Stimulated activated CD4-positive, alpha-beta T cell treated with anti-CD3 and anti-CD28 coated beads, Interleukin-4, amount 100 ng/mL, for 24 hours (primary cell): ENCODE measurements around the gene NGFR.
"Not testable (repeated sequence)": the region's sequence is repeated elsewhere in the genome, so short reads cannot be mapped to it uniquely, and the experiment has no call there.

Experiments used
- DNase-seq: peaks from one replicate; pipeline ENCODE4 v3.0.0-alpha.2; 2020

Gene NGFR

GRCh38 chr17:49497148-49498028 lies 2.3 kb downstream of the NGFR start:
- peak; percentile 9 for DNase-seq

GRCh38 chr17:49498029-49498615 lies 3.0 kb downstream of the NGFR start:
- DNase-seq, result no peak

- no peak for DNase-seq
Observed at GRCh38 chr17:49501496-49501895, 6.4 kb downstream of the NGFR start.

GRCh38 chr17:49502254-49502653 lies 7.2 kb downstream of the NGFR start:
- no peak for DNase-seq

- DNase-seq, result not testable (repeated sequence)
Observed at GRCh38 chr17:49502680-49503079, 7.6 kb downstream of the NGFR start.

GRCh38 chr17:49504369-49504768 lies 9.3 kb downstream of the NGFR start:
- DNase-seq, result no peak

GRCh38 chr17:49505854-49506253 lies 10.8 kb downstream of the NGFR start:
- no peak for DNase-seq

- no peak for DNase-seq
Observed at GRCh38 chr17:49506282-49506681, 11.2 kb downstream of the NGFR start.

- no peak for DNase-seq
Observed at GRCh38 chr17:49508061-49508865, 13.2 kb downstream of the NGFR start.

- no peak for DNase-seq
Observed at GRCh38 chr17:49508866-49509587, 13.9 kb downstream of the NGFR start.

- no peak for DNase-seq
Observed at GRCh38 chr17:49509588-49509917, 14.5 kb downstream of the NGFR start.

GRCh38 chr17:49510059-49510719 lies 15.1 kb downstream of the NGFR start:
- no peak for DNase-seq

GRCh38 chr17:49510720-49511110 lies 15.6 kb downstream of the NGFR start:
- no peak for DNase-seq

GRCh38 chr17:49511810-49512209 lies 16.7 kb downstream of the NGFR start:
- no peak for DNase-seq

- DNase-seq, result no peak
Observed at GRCh38 chr17:49512296-49513043, 17.4 kb downstream of the NGFR start.

GRCh38 chr17:49513044-49513395 lies 17.9 kb downstream of the NGFR start:
- no peak for DNase-seq

GRCh38 chr17:49513641-49514040 lies 18.5 kb downstream of the NGFR start:
- no peak for DNase-seq

GRCh38 chr17:49514071-49514721 lies 19.1 kb downstream of the NGFR start:
- no peak for DNase-seq

- DNase-seq, result no peak
Observed at GRCh38 chr17:49515196-49515770, 20.2 kb downstream of the NGFR start.

- DNase-seq, result no peak
Observed at GRCh38 chr17:49516180-49516579, 21.1 kb downstream of the NGFR start.
